ENCODE results near the gene CCR5AS.

Gene CCR5AS

DNA sequence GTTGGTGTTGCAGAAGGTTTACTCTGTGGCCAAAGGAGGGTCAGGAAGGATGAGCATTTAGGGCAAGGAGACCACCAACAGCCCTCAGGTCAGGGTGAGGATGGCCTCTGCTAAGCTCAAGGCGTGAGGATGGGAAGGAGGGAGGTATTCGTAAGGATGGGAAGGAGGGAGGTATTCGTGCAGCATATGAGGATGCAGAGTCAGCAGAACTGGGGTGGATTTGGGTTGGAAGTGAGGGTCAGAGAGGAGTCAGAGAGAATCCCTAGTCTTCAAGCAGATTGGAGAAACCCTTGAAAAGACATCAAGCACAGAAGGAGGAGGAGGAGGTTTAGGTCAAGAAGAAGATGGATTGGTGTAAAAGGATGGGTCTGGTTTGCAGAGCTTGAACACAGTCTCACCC is 32.1 kb downstream of the CCR5AS start:
- no peak for DNase-seq

DNA sequence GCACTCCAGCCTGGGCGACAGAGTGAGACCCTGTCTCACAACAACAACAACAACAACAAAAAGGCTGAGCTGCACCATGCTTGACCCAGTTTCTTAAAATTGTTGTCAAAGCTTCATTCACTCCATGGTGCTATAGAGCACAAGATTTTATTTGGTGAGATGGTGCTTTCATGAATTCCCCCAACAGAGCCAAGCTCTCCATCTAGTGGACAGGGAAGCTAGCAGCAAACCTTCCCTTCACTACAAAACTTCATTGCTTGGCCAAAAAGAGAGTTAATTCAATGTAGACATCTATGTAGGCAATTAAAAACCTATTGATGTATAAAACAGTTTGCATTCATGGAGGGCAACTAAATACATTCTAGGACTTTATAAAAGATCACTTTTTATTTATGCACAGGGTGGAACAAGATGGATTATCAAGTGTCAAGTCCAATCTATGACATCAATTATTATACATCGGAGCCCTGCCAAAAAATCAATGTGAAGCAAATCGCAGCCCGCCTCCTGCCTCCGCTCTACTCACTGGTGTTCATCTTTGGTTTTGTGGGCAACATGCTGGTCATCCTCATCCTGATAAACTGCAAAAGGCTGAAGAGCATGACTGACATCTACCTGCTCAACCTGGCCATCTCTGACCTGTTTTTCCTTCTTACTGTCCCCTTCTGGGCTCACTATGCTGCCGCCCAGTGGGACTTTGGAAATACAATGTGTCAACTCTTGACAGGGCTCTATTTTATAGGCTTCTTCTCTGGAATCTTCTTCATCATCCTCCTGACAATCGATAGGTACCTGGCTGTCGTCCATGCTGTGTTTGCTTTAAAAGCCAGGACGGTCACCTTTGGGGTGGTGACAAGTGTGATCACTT is 34.1 kb downstream of the CCR5AS start:
- DNase-seq = no peak

DNA sequence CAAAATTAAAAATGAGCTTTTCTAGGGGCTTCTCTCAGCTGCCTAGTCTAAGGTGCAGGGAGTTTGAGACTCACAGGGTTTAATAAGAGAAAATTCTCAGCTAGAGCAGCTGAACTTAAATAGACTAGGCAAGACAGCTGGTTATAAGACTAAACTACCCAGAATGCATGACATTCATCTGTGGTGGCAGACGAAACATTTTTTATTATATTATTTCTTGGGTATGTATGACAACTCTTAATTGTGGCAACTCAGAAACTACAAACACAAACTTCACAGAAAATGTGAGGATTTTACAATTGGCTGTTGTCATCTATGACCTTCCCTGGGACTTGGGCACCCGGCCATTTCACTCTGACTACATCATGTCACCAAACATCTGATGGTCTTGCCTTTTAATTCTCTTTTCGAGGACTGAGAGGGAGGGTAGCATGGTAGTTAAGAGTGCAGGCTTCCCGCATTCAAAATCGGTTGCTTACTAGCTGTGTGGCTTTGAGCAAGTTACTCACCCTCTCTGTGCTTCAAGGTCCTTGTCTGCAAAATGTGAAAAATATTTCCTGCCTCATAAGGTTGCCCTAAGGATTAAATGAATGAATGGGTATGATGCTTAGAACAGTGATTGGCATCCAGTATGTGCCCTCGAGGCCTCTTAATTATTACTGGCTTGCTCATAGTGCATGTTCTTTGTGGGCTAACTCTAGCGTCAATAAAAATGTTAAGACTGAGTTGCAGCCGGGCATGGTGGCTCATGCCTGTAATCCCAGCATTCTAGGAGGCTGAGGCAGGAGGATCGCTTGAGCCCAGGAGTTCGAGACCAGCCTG is 35.1 kb downstream of the CCR5AS start:
- DNase-seq = no peak

DNA sequence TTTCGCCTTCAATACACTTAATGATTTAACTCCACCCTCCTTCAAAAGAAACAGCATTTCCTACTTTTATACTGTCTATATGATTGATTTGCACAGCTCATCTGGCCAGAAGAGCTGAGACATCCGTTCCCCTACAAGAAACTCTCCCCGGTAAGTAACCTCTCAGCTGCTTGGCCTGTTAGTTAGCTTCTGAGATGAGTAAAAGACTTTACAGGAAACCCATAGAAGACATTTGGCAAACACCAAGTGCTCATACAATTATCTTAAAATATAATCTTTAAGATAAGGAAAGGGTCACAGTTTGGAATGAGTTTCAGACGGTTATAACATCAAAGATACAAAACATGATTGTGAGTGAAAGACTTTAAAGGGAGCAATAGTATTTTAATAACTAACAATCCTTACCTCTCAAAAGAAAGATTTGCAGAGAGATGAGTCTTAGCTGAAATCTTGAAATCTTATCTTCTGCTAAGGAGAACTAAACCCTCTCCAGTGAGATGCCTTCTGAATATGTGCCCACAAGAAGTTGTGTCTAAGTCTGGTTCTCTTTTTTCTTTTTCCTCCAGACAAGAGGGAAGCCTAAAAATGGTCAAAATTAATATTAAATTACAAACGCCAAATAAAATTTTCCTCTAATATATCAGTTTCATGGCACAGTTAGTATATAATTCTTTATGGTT is 35.9 kb downstream of the CCR5AS start, which contains the start of gene CCR5:
CCR5 (plus strand) TSS at position 108 of the 680 bp plus-strand sequence. CDS start 1,957 bp downstream, outside the sequence.
- peak; percentile 29 for DNase-seq

DNA sequence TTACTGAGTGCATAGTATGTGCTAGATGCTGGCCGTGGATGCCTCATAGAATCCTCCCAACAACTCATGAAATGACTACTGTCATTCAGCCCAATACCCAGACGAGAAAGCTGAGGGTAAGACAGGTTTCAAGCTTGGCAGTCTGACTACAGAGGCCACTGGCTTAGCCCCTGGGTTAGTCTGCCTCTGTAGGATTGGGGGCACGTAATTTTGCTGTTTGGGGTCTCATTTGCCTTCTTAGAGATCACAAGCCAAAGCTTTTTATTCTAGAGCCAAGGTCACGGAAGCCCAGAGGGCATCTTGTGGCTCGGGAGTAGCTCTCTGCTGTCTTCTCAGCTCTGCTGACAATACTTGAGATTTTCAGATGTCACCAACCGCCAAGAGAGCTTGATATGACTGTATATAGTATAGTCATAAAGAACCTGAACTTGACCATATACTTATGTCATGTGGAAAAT is 37.2 kb downstream of the CCR5AS start:
- DNase-seq = peak; percentile 46

DNA sequence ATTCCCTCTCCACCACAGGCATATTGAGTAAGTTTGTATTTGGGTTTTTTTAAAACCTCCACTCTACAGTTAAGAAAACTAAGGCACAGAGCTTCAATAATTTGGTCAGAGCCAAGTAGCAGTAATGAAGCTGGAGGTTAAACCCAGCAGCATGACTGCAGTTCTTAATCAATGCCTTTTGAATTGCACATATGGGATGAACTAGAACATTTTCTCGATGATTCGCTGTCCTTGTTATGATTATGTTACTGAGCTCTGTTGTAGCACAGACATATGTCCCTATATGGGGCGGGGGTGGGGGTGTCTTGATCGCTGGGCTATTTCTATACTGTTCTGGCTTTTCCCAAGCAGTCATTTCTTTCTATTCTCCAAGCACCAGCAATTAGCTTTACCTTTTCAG is 37.7 kb downstream of the CCR5AS start:
- DNase-seq = no peak

DNA sequence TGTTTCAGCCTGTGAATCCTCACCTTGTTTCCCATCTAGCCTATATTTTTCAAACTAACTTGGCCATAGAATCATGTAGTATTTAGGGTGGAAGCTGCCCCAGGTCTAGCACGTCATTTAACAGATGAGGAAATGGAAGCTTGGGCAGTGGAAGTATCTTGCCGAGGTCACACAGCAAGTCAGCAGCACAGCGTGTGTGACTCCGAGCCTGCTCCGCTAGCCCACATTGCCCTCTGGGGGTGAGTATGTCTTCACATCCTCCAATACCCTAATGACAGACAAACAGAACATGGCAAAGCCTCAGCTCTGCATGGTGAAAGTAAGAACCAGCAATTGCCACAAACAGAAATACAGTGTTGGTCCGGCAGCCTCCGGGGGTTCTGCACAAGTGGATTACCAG is 38.3 kb downstream of the CCR5AS start:
- peak; percentile 71 for DNase-seq

DNA sequence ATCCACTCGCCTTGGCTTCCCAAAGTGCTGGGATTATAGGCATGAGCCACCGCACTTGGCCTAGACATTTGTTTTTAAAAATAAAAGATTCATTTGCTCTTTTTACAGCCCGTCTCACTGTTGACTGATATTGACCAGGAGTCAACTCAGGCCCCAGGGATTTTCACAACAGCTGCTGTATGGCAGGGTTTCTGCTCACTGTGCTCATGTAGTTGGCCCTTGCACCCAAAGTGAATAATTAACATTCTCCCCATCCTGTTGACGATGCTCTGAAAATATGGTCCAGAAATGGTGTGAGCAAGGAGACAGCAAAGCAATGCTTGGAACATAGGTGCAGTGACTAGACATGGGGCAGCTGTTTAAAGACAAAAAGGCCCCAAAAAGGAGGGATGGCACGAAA is 39.1 kb downstream of the CCR5AS start:
- no peak for DNase-seq

DNA sequence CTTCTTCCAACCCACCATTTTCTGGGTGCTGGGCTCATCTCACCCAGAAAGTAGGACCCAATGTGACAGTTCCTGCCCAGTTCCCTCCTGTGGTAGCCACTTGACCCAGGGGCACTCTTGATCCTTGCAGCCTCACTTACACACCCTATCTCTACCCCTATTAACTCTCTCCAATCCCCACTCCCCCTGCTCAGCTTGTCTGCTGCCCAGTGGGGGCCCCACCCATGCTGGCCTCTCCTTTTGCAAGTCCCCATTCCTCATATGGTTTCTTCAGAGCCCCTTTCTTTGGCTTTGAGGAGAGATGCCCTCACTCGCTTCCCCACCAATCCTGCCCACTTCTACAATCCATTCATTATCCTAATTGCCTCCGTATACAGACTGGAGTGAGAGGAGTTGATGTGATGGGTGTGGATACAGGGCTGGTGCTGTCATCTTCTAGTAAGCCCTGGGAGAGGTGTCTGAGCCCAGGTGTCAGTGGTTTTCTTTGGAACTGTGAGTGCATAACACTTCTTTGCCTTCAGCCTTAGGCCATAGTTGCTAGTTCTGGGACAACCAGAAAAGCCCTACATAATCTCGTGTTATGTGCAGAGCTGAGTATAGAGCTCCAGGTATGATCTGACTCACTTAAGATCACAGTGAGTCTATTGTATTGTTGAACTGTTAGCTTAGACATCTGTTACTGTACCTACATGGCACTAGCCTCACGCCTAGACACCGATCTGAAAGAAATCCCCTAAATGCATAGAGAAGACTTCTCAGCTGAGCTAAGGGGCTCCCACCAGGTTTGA is 40.9 kb downstream of the CCR5AS start:
- DNase-seq = no peak

DNA sequence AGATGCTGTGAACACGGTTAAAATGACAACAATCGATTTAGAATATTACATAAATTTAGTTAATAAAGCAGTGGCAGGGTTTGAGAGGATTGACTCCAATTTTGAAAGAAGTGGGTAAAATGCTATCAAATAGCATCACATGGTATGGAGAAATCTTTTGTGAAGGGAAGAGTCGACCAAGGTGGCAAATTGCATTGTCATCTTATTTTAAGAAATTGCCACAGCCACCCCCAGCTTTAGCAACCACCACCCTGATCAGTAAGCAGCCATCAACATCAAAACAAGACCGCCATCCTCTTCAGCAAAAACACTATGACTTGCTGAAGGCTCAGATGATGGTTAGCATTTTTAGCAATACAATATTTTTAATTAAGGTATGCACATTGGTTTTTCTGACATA is 41.8 kb downstream of the CCR5AS start:
- DNase-seq = no peak

DNA sequence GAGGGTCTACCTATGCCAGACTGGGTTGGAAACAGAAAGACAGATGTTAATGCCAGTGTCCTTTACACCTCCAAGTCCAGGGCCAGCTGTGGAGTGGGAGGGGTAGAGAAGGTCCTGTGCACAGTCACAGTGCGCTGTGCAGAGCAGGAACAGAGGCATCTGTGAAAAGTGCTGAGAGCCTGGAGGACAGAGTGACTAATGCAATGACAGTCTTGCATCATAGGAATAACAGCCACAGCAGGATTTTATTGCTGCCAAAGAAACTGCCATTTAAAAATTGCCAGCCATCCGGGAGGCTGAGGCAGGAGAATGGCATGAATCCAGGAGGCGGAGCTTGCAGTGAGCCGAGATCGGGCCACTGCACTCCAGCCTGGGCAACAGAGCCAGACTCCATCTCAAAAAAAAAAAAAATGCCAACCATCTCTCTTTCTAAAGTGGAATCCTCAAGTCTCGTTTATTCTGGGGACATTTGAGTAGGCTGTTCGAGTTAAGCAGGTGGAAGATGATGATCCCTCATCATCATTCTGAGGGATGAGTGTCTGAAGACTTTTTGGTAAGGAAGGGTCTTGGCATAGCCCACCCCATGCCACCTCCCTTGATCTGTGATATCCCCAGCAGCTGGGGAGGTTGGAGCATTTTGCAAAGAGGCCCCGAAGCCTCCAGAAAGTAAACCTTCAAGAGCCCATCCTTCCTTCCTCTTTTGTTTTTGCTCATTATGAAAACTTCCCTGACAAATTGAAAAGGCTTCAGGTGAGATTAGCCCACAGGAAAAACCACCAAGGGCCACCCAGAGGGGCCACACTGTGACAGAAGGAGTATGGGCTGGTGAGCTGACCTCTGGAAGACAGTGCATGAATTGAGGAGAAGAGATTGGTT is 45.2 kb downstream of the CCR5AS start:
- DNase-seq = no peak

DNA sequence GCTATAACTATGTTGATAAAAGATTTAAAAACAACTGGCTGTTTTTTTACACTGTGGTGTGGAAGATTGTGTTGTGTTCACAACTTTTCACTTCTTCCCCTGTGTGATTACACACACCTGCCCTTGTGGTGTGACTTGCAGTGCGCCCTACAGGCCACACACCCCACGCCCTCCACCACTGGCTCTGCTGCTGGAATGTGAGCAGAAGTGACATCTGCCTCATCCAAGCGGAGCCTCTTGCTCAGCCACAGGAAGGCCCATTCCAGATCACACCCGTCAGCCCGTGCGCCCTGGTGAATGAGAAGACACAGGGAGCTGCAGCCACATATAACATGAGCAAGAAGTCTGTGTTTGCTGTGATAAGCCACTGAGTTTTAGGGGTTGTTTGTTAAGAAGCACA is 46.0 kb downstream of the CCR5AS start:
- DNase-seq = no peak

DNA sequence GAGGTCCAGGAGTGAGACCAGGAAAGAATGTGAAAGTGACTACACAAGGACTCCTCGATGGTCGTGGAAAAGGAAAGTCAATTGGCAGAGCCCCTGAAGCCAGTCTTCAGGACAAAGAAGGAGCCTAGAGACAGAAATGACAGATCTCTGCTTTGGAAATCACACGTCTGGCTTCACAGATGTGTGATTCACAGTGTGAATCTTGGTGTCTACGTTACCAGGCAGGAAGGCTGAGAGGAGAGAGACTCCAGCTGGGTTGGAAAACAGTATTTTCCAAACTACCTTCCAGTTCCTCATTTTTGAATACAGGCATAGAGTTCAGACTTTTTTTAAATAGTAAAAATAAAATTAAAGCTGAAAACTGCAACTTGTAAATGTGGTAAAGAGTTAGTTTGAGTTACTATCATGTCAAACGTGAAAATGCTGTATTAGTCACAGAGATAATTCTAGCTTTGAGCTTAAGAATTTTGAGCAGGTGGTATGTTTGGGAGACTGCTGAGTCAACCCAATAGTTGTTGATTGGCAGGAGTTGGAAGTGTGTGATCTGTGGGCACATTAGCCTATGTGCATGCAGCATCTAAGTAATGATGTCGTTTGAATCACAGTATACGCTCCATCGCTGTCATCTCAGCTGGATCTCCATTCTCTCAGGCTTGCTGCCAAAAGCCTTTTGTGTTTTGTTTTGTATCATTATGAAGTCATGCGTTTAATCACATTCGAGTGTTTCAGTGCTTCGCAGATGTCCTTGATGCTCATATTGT is 47.0 kb downstream of the CCR5AS start:
- DNase-seq = peak; percentile 37

DNA sequence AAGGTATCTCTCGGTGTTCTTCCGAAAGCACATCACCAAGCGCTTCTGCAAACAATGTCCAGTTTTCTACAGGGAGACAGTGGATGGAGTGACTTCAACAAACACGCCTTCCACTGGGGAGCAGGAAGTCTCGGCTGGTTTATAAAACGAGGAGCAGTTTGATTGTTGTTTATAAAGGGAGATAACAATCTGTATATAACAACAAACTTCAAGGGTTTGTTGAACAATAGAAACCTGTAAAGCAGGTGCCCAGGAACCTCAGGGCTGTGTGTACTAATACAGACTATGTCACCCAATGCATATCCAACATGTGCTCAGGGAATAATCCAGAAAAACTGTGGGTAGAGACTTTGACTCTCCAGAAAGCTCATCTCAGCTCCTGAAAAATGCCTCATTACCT is 48.4 kb downstream of the CCR5AS start:
- DNase-seq = no peak

DNA sequence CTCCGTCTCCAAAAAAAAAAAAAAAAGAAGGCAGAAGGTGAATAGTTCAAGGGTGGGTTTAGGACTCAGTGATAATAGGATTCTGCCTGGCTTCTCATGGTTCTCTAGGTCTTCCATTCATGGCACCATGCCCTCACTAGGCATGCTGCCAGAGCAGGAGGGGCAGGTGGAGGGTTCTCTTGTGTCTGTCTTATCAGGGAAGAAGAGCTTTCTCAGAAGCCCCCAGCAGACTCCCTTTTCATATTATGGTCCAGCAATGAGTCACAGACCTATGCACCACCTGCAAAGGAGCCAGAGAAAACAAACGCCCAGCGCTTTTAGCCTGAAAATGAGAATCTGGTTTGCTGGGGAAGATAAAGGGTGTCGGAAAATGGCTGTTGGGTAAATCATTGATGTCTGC is 50.0 kb downstream of the CCR5AS start:
- no peak for DNase-seq

DNA sequence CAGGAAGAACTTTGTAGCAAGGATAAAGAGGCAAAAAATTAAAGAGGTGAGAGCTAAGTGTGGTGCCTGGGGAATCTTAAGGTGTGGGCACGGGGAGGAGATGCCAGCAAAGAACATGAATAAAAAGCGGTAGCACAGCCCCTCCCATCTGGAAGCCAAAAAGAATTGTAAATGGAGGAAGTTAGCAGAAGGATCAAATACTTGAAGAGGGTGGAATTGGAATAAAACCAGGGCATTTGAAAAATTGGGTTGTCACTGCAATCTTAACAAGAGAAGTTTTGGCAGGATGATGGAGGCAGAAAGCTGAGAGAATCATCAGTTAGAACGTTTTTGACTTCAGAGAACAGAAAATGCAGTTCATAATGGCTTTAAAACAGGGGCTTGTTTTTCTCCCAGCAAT is 50.6 kb downstream of the CCR5AS start:
- DNase-seq = no peak

DNA sequence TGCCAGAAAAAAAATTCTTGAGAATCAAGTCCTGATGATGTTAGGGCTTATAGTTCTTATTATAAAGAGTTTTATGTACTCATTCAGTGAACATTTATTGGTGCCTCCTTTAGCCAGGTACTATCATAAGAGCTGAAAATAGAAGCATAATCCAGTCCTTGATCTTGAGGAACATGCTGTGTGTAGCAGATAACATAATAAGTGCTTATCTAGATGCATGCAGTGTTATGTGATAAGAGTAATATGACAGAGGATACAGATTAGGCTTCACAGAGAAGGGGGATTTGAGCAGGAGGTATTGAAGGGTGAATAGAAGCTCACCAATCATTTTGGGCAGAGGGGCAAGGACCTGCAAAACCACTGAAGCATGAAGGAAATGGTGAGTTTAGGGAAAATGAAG is 51.9 kb downstream of the CCR5AS start:
- no peak for DNase-seq

DNA sequence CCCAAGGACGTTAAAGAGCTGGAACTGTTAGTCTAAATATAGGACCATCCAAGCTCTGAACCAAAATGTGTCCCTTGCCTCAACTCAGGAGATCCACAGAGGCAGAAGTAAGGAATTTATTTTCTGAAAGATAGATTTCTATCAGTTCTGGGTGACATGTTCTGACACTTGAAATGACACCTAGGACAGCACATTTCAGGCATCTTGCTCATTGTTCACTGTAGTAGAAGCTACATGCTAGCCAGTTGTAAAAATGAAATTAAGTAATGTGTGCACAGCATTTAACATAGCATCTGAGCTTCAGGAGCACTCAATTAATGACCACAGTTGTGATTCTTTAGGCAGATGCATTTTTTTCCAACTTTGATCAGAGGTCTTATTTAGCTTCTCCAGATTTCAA is 52.4 kb downstream of the CCR5AS start:
- DNase-seq = no peak

DNA sequence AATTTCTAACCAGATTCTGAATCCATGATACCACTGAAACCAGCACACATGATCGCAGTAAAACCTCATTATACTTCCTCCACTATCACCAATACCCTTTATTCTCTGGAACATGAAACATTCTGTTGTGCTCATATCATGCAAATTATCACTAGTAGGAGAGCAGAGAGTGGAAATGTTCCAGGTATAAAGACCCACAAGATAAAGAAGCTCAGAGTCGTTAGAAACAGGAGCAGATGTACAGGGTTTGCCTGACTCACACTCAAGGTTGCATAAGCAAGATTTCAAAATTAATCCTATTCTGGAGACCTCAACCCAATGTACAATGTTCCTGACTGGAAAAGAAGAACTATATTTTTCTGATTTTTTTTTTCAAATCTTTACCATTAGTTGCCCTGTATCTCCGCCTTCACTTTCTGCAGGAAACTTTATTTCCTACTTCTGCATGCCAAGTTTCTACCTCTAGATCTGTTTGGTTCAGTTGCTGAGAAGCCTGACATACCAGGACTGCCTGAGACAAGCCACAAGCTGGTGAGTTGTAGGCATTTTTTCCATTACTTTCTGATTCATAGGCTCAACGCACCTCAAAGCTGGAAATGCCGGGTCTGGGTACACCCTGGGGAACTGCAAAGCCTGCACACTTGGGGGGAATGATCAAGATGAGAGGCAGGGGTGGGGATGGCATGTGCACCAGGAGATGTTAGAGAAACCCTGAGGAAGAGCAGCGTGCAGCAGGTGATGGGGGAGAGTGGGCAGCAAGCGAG is 53.0 kb downstream of the CCR5AS start, which contains the start of gene CCR2:
CCR2 (plus strand) TSS at position 465 of the 764 bp plus-strand sequence. CDS start 3,417 bp downstream, outside the sequence.
- DNase-seq = no peak

DNA sequence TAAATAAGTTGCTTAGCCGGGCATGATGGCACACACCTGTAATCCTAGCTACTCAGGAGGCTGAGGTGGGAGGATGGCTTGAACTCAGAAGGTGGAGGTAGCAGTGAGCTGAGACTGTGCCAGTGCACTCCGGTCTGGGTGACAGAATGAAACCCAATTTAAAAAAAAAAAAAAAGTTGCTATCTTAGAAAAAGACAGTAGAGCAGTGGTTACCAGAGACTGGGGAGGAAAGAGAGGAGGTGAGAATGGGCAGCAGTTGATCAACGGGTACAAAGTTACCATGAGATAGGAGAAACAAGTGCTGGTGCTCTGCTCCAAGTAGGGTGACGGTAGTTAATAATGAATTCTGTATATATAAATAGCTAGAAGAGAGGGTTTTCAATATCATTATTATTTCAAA is 53.8 kb downstream of the CCR5AS start:
- no peak for DNase-seq

All from activated naive CD4-positive, alpha-beta T cell treated with Interleukin-2 at 50 U/mL for 16 hours (primary cell).